Central memory CD8-positive, alpha-beta T cell (primary cell): ENCODE measurements around the gene TAF1B.

Source experiments
- ATAC-seq: fragments of 150-1000 bp; cut with Tn5 transposase; replicated peaks from 2 replicates; pipeline ENCODE4 v1.10.0; 2022; ENCODE audit warnings: mild to moderate bottlenecking, moderate FRiP score, moderate number of reproducible peaks; ENCODE audit not compliant: poor library complexity, severe bottlenecking; ENCODE audit errors: extremely low read depth
- DNase-seq, 2 donors: peaks; one replicate each; pipeline ENCODE4 v3.0.0; 2021; ENCODE audit warnings: low spot score in 2 of 2
- H3K27ac Mint-ChIP-seq: one replicate; pipeline ENCODE4 v1.8.0; 2022; ENCODE audit warnings: low read depth, mild to moderate bottlenecking, moderate library complexity, mixed read lengths
- H3K27me3 Mint-ChIP-seq: one replicate; pipeline ENCODE4 v1.8.0; 2022; ENCODE audit warnings: mixed read lengths
- H3K36me3 Mint-ChIP-seq: one replicate; pipeline ENCODE4 v1.8.0; 2022; ENCODE audit warnings: mild to moderate bottlenecking, moderate library complexity, mixed read lengths; ENCODE audit not compliant: insufficient read depth
- H3K4me1 Mint-ChIP-seq: one replicate; pipeline ENCODE4 v1.8.0; 2022; ENCODE audit warnings: mixed read lengths
- H3K4me3 Mint-ChIP-seq: one replicate; pipeline ENCODE4 v1.8.0; 2022; ENCODE audit warnings: mild to moderate bottlenecking, moderate library complexity, mixed read lengths
- H3K9me3 Mint-ChIP-seq: one replicate; pipeline ENCODE4 v1.8.0; 2022; ENCODE audit warnings: mixed read lengths

TAF1B gene

GRCh38 chr2:9958057-9958456 is 114.8 kb downstream of the TAF1B start:
- H3K36me3 Mint-ChIP-seq = peaks cover 1% of the 10 kb centered on the region
- no peaks in the 10 kb centered on the region for H3K4me1 Mint-ChIP-seq
- DNase-seq = no peak
- H3K27ac Mint-ChIP-seq = no peak overlapping the region
- H3K9me3 Mint-ChIP-seq = no peaks in the 10 kb centered on the region
- no peak overlapping the region for H3K4me3 Mint-ChIP-seq
- peaks cover 24% of the 10 kb centered on the region for H3K27me3 Mint-ChIP-seq
- ATAC-seq = no peak

- DNase-seq (no peak), ATAC-seq (no peak)
- Mint-ChIP-seq H3K4me3 (no peak overlapping the region), H3K27ac (no peak overlapping the region), H3K4me1 (no peaks in the 10 kb centered on the region), H3K9me3 (no peaks in the 10 kb centered on the region), H3K36me3 (no peaks in the 10 kb centered on the region), H3K27me3 (peaks cover 18% of the 10 kb centered on the region)
Measured at GRCh38 chr2:9959262-9959661, 116.0 kb downstream of the TAF1B start.

- Mint-ChIP-seq H3K4me1 (peaks cover 5% of the 10 kb centered on the region), H3K4me3 (no peak overlapping the region), H3K36me3 (no peaks in the 10 kb centered on the region), H3K9me3 (no peaks in the 10 kb centered on the region), H3K27me3 (peaks cover 10% of the 10 kb centered on the region), H3K27ac (no peak overlapping the region)
- ATAC-seq = no peak
- no peak for DNase-seq
Measured at GRCh38 chr2:9961013-9961412, 117.7 kb downstream of the TAF1B start.

GRCh38 chr2:9964334-9964980 is 121.2 kb downstream of the TAF1B start:
- no peak overlapping the region for H3K27ac Mint-ChIP-seq
- DNase-seq = no peak
- peaks cover 10% of the 10 kb centered on the region for H3K4me1 Mint-ChIP-seq
- no peaks in the 10 kb centered on the region for H3K27me3 Mint-ChIP-seq
- no peaks in the 10 kb centered on the region for H3K9me3 Mint-ChIP-seq
- ATAC-seq = no peak
- H3K4me3 Mint-ChIP-seq = no peak overlapping the region
- H3K36me3 Mint-ChIP-seq = no peaks in the 10 kb centered on the region

GRCh38 chr2:9965119-9965822 is 122.0 kb downstream of the TAF1B start:
- DNase-seq = no peak
- Mint-ChIP-seq H3K4me3 (no peak overlapping the region), H3K9me3 (no peaks in the 10 kb centered on the region), H3K36me3 (no peaks in the 10 kb centered on the region), H3K27ac (no peak overlapping the region), H3K27me3 (no peaks in the 10 kb centered on the region), H3K4me1 (peaks cover 10% of the 10 kb centered on the region)
- ATAC-seq = no peak

- Mint-ChIP-seq H3K9me3 (no peaks in the 10 kb centered on the region), H3K36me3 (no peaks in the 10 kb centered on the region), H3K4me3 (no peak overlapping the region), H3K27me3 (no peaks in the 10 kb centered on the region), H3K27ac (no peak overlapping the region), H3K4me1 (peaks cover 10% of the 10 kb centered on the region)
- no peak for DNase-seq
- ATAC-seq = no peak
Measured at GRCh38 chr2:9966491-9967022, 123.3 kb downstream of the TAF1B start.

GRCh38 chr2:9967053-9967775 is 123.9 kb downstream of the TAF1B start:
- no peak for ATAC-seq
- Mint-ChIP-seq H3K4me1 (peaks cover 10% of the 10 kb centered on the region), H3K9me3 (no peaks in the 10 kb centered on the region), H3K4me3 (no peak overlapping the region), H3K36me3 (no peaks in the 10 kb centered on the region), H3K27ac (no peak overlapping the region), H3K27me3 (no peaks in the 10 kb centered on the region)
- DNase-seq = no peak

GRCh38 chr2:9968553-9969497 is 125.6 kb downstream of the TAF1B start:
- H3K4me1 Mint-ChIP-seq = peaks cover 10% of the 10 kb centered on the region
- no peaks in the 10 kb centered on the region for H3K9me3 Mint-ChIP-seq
- DNase-seq = no peak
- no peak overlapping the region for H3K27ac Mint-ChIP-seq
- H3K27me3 Mint-ChIP-seq = no peaks in the 10 kb centered on the region
- H3K36me3 Mint-ChIP-seq = no peaks in the 10 kb centered on the region
- no peak for ATAC-seq
- H3K4me3 Mint-ChIP-seq = no peak overlapping the region

GRCh38 chr2:9970200-9971044 is 127.1 kb downstream of the TAF1B start:
- Mint-ChIP-seq H3K4me1 (peaks cover 7% of the 10 kb centered on the region), H3K4me3 (no peak overlapping the region), H3K27me3 (no peaks in the 10 kb centered on the region), H3K9me3 (no peaks in the 10 kb centered on the region), H3K36me3 (no peaks in the 10 kb centered on the region), H3K27ac (no peak overlapping the region)
- DNase-seq = no peak
- ATAC-seq = no peak

GRCh38 chr2:9971105-9971818 is 128.0 kb downstream of the TAF1B start:
- no peak overlapping the region for H3K27ac Mint-ChIP-seq
- no peaks in the 10 kb centered on the region for H3K9me3 Mint-ChIP-seq
- DNase-seq (no peak), ATAC-seq (no peak)
- peaks cover 5% of the 10 kb centered on the region for H3K4me1 Mint-ChIP-seq
- no peak overlapping the region for H3K4me3 Mint-ChIP-seq
- no peaks in the 10 kb centered on the region for H3K36me3 Mint-ChIP-seq
- H3K27me3 Mint-ChIP-seq = peaks cover 5% of the 10 kb centered on the region

- DNase-seq (no peak), ATAC-seq (no peak)
- Mint-ChIP-seq H3K4me1 (no peaks in the 10 kb centered on the region), H3K4me3 (no peak overlapping the region), H3K36me3 (no peaks in the 10 kb centered on the region), H3K27me3 (peaks cover 12% of the 10 kb centered on the region), H3K9me3 (no peaks in the 10 kb centered on the region), H3K27ac (no peak overlapping the region)
Measured at GRCh38 chr2:9971890-9972289, 128.6 kb downstream of the TAF1B start.
